Psoas muscle (tissue), 8 donors: Measurements from ENCODE around the gene WDR7. TPM values are rescaled to one million over a fixed set of nuclear protein-coding genes. Genes with fewer than 3 reads are reported as not detected.

Experiments used
- ATAC-seq, 4 donors: fragments of 200-7000 bp; cut with Tn5 transposase; one replicate each; pipeline ENCODE4 v1.9.1; 2020; ENCODE audit warnings: moderate library complexity in 3 of 4, mild to moderate bottlenecking in 2 of 4
- DNase-seq, 2 donors: peaks; one replicate each; pipeline ENCODE4 v3.0.0-alpha.2; 2020
- H3K27ac ChIP-seq: fragments of 200-600 bp; one replicate; pipeline ENCODE4 v1.8.0; 2022
- H3K27me3 ChIP-seq, 3 donors: fragments of 200-600 bp in 1 of 3; one replicate each; pipeline versions ENCODE4 v1.6.1 to v1.8.0; 2013 to 2022; ENCODE audit warnings: low read length in 2 of 3, mild to moderate bottlenecking in 2 of 3, moderate library complexity in 1 of 3; ENCODE audit not compliant: insufficient read depth in 3 of 3
- H3K36me3 ChIP-seq, 2 donors: fragments of 200-600 bp in 1 of 2; one replicate each; pipeline versions ENCODE4 v1.6.1 to v1.8.0; 2013 to 2022; ENCODE audit warnings: low read depth in 1 of 2, mild to moderate bottlenecking in 1 of 2, moderate library complexity in 1 of 2; ENCODE audit not compliant: insufficient read depth in 1 of 2
- H3K4me1 ChIP-seq: fragments of 200-600 bp; one replicate; pipeline ENCODE4 v1.8.0; 2022
- H3K4me3 ChIP-seq: fragments of 200-600 bp; one replicate; pipeline ENCODE4 v1.8.0; 2022; ENCODE audit warnings: mild to moderate bottlenecking
- H3K9me3 ChIP-seq: fragments of 200-600 bp; one replicate; pipeline ENCODE4 v1.8.0; 2022
- CTCF ChIP-seq: fragments of 200-600 bp; IDR thresholded peaks from one replicate; pipeline ENCODE4 v1.8.0; 2022; ENCODE audit warnings: antibody characterized with exemption
- WGBS, 3 donors: extraction: QIAGEN DNeasy Blood & Tissue Kit; methylation state at CpG; one replicate each; pipeline versions ENCODE4 v1.1.6 to v1.1.7; 2013; 5-methylcytosine and 5-hydroxymethylcytosine counted together
- intact Hi-C, 2 donors: fragments of 100-400 bp; cut with DNase I; formaldehyde crosslinking; loops; one replicate each; pipeline versions ENCODE4 v1.11.0 to v1.14.2; 2022
- polyA plus RNA-seq, 3 donors: library from polyadenylated mRNA; stranded (reverse); fragments of 200-250 nt; gene quantifications; one replicate each; pipeline ENCODE4 v1.2.3, GENCODE V29; 2013
- total RNA-seq, 4 donors: library from RNA; stranded (reverse); fragmentation: NEBNext Ultra II Directional in 2 of 4; extraction: Animal tissue kit (Norgen Biotek cat#: 25700) in 2 of 4; gene quantifications; one replicate each; pipeline versions ENCODE4 v1.2.1 to v1.2.4, GENCODE V29; 2021 to 2023
- donor health status: healthy with polysubstance abuse.
- donor health status: DM: no; HTN: no; CAD: no; lungs with moderate emphysema.
- donor health status: Bipolar disorder and iron deficiency.
- donor health status: healthy.
- donor health status: DM: yes; HTN: yes; CAD: no.
- donor health status: DM: no; HTN: no; CAD: no.
- donor health status: DM: no; HTN: no; CAD: no.
- donor health status: DM: yes; HTN: yes; CAD: no.

Gene WDR7
- total and polyA plus RNA-seq, 7 donors = 2.6 to 24.4 (median 15.5) TPM

- Histone ChIP-seq H3K36me3 (no peaks in the 10 kb centered on the region), H3K9me3 (no peaks in the 10 kb centered on the region), H3K27ac (no peak overlapping the region), H3K4me1 (no peaks in the 10 kb centered on the region), H3K4me3 (no peak overlapping the region), H3K27me3 (no peaks in the 10 kb centered on the region)
- intact Hi-C loops = no loop called here
- DNase-seq = no peak
- ATAC-seq = no peak
- 76 to 80% (median 80%) methylated on average over 6 of the region's 6 CpGs for WGBS, 3 donors
- TF ChIP-seq CTCF = no peak
Measured at GRCh38 chr18:56952026-56952425, 300.9 kb downstream of the WDR7 start.

GRCh38 chr18:56953428-56954198 lies 302.5 kb downstream of the WDR7 start:
- no peak for ATAC-seq
- no peak for DNase-seq
- no peak for TF ChIP-seq CTCF
- no peak overlapping the region for H3K4me3 ChIP-seq
- H3K9me3 ChIP-seq = no peaks in the 10 kb centered on the region
- no peaks in the 10 kb centered on the region for H3K36me3 ChIP-seq
- no peak overlapping the region for H3K27ac ChIP-seq
- no peaks in the 10 kb centered on the region for H3K27me3 ChIP-seq
- 95 to 96% (median 95%) methylated on average over 3 of the region's 3 CpGs for WGBS, 3 donors
- no peaks in the 10 kb centered on the region for H3K4me1 ChIP-seq
- intact Hi-C loops = no loop called here

GRCh38 chr18:56955490-56955889 lies 304.3 kb downstream of the WDR7 start:
- Histone ChIP-seq H3K9me3 (no peaks in the 10 kb centered on the region), H3K4me3 (no peak overlapping the region), H3K4me1 (no peaks in the 10 kb centered on the region), H3K27me3 (no peaks in the 10 kb centered on the region), H3K36me3 (no peaks in the 10 kb centered on the region), H3K27ac (no peak overlapping the region)
- intact Hi-C loops = no loop called here
- no peak for TF ChIP-seq CTCF
- ATAC-seq (no peak), DNase-seq (no peak)
- WGBS, 3 donors = 88 to 91% (median 90%) methylated on average over 1 of the region's 1 CpG

GRCh38 chr18:56959120-56959519 lies 308.0 kb downstream of the WDR7 start:
- Histone ChIP-seq H3K36me3 (peaks cover 0 to 4% of the 10 kb centered on the region in 2 donors), H3K27me3 (no peaks in the 10 kb centered on the region), H3K4me1 (no peaks in the 10 kb centered on the region), H3K4me3 (no peak overlapping the region), H3K9me3 (no peaks in the 10 kb centered on the region), H3K27ac (no peak overlapping the region)
- no peak for ATAC-seq
- intact Hi-C loops = no loop called here
- TF ChIP-seq CTCF = no peak
- DNase-seq = no peak
- 92 to 94% (median 94%) methylated on average over 3 of the region's 3 CpGs for WGBS, 3 donors

- WGBS, 3 donors = 77 to 81% (median 78%) methylated on average over 7 of the region's 7 CpGs
- no peak for DNase-seq
- no peaks in the 10 kb centered on the region for H3K9me3 ChIP-seq
- no peak for TF ChIP-seq CTCF
- ATAC-seq = no peak
- H3K27me3 ChIP-seq = no peaks in the 10 kb centered on the region
- H3K4me1 ChIP-seq = no peaks in the 10 kb centered on the region
- H3K27ac ChIP-seq = no peak overlapping the region
- H3K36me3 ChIP-seq = peaks cover 0 to 4% of the 10 kb centered on the region in 2 donors
- H3K4me3 ChIP-seq = no peak overlapping the region
- intact Hi-C loops = no loop called here
Measured at GRCh38 chr18:56962322-56962721, 311.2 kb downstream of the WDR7 start.
